NCI-H345 (cell line): Measurements from ENCODE around the gene HUS1.
A peak's percentile ranks its signal among the peaks of the same experiment; 100 is the strongest.
"Not testable (repeated sequence)": the region's sequence is repeated elsewhere in the genome, so short reads cannot be mapped to it uniquely, and the experiment has no call there.

Source experiments
- DNase-seq: peaks from one replicate; lab custom pipeline; 2025; lab: John Stamatoyannopoulos, UW

Gene HUS1

DNA sequence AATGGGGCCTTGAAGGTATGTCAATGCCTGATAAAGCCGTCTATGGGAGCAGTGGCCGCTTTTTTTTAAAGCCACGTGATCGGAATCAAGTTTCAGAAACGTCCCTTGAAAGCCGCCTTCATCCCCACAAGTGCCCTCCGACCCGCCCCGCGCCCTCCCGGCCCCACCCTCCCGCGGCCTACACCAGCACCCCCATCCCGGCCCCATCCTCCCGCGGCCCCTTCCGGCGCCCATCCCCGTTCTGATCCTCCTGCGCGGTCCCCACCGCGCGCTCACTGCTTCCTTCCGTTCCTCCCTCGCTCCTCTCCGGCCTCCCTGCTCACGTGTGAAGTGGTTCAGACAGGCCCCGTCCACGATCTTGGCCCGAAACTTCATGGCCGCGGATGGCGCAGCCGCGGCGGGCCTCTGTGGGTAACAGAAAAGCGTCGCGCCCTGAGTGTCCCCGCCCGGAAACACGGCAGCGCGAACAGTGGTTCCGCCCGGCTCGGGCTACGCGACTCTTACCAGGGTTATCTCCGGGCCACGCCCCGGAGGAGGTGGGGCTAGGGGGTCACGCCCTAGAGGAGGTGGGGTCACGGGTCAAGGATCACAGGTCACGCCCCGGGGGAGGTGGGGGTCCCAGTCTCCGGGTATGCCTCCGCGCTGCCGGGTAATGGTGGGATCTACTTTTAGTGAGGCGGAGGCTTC, at the start of gene HUS1:
Gene HUS1 (minus strand): TSS at position 471 of the 687 bp plus-strand sequence. CDS start 96 bp downstream, at position 375.
- DNase-seq: peak; percentile 94

DNA sequence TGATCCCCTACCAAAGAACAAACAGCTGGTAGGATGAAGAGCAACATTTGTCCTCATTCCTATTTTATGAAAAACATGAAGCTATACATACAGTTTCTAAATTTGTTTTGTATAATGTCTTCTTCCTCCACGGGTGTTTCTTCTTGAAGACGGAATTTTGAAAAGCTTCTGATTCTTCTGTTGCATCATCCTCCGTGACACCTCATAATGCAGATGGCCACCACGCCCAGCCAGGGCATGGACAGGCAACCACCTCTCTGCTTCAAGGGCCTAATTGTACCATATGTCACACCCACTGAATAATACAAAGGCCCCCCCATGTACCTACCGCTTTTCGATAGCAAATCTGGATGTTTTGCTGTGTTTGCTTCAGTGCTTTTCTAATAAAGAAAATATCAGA, 49.5 kb upstream of the HUS1 start, which contains the start of gene SUN3:
Gene SUN3 (minus strand): TSS at position 170 of the 400 bp plus-strand sequence. CDS start 169 bp downstream, at position 1.
- no peak for DNase-seq

DNA sequence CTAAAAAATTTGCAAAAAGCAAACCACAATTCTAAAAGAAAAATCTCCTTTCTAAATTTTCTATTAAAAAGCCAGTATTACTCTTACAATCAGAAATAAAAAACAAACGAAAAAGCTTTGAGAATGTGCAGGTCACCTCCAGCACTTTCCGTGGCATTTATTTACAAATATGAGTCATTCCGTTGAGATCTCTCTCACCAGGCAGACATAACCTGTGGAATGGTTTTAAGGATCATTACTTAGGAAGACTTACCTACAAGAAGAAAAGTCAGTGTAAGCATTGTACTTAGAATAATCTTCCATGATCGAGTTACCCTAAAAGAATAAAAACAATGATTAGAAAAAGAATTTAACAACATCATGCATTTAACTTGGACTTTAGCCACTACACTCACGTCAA, 46.2 kb upstream of the HUS1 start:
- no peak for DNase-seq

DNA sequence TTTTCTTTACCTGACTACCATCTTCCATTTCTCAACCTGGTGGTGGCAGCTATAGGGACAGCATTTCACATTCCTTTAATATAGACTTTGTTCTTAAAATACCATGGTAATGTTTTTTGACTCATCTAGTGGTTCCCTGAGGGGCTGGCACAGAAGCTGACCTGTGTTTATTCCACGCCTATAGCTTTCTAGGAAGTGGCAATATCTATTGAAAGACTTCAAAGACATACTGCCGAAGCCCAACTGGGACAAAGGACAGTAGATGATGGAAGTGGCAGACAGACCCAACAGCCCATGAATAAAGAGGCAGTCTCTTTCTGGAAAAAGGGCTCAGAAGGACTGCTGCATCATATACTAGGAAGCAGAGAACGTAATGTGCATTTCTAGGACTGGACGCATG, 38.3 kb upstream of the HUS1 start:
- DNase-seq: no peak

DNA sequence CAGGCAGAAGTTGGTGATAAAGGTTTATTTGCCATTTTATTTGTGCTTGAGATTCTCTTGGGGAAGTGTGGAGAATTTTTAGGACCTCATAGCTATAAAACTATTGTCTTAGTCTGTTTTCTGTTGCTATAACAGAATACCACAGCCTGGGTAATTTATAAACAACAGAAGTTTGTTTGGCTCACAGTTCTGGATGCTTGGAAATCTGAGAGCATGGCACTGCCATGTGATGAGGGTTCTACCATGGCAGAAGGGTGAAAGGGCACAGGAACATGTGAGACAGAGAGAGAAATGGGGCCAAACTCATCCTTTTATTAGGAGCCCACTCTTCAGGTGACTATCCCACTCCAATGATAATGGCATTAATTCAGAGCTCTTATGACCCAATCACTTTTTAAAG, 37.2 kb upstream of the HUS1 start:
- no peak for DNase-seq

DNA sequence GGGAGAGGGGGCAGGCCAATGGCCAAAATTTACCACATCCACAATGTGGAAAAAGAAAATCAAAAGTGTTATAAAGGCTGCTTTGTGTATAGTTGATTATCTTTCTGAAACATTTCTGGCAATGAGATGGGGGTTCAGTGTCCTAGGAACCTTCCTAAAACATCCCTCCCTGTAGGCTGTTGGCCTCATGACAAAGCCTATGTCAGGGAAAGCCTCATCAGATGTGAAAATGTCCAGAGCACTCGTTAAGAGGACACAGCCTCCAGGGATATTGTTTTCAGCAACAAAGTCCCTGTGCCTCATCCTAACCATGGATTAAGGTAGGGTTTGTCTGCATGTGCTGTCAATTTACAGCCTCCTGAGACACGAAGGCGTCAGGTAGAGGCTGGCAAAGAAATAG, 32.5 kb upstream of the HUS1 start:
- DNase-seq: no peak

DNA sequence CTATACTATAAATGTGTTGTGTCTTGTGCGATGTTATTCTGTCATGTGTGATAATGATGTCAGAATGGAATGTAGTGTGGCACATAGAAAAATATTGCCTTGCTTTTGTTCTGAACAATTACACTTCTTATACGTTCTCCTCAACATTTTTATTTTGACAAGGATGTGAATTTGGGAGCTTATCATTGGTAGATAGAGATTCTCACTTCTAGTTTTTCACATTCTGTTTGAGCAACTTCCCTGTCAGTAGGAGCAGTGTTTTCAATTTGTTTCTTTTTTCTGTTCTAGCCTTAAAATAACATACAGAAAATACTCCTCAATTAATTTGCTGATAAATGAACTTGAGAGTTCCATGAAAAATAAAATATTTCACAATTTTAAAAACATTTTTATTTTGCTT, 31.9 kb upstream of the HUS1 start:
- no peak for DNase-seq

DNA sequence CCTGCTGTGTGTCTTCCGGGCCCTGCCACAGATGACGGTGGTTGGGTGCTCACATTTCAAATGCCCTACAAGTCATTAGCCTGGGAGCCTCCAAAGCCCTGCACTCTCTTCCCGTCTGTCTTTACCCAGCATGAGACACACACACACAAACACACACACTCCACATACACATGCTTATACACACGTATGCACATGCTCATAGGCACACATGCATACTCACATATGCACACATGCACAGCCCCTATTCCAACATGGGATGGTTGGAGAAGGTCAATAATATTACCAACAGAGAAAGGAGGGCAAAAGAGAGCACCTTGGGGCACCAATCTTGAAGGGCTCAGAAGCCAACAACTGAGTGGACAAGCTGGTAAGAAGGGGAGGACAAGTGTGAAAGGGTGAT, 30.5 kb upstream of the HUS1 start:
- DNase-seq: no peak

DNA sequence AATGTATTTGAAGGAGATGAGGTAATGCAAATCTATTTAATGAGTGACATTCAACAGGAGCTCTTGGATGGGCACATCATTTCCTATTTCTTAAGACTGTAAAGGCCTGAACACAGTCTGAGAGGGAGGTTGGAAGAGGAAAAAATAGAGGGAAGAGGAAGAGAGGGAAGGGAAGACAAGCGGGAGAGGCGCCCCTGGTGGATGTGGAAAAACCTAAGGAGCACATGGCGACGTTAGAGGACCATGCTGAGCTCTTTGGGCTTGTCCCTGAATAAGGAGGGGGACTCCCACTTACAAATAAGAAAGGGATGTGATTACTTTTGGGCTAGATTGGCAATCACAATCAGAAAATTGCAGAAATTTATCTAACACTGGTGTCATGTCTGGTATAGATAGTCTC, 29.8 kb upstream of the HUS1 start:
- DNase-seq: no peak

DNA sequence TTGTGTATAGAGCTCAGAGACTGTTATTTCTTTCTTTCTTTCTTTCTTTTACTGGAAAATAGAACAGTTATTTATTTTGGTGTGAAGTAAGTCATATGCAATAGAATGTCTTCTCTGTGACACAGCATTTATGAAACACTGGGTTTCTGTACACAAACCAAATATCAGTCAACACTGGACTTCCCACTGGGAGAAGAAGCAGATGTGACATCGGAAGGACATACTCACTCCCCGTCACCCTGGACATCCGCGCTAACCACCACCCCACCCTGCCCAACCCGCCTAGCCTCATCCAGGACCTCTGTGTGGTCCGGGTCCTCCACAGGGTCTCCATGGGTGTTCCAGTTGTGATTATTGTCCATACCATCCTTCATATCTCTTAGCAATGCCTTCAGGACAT, 27.5 kb upstream of the HUS1 start:
- no peak for DNase-seq

DNA sequence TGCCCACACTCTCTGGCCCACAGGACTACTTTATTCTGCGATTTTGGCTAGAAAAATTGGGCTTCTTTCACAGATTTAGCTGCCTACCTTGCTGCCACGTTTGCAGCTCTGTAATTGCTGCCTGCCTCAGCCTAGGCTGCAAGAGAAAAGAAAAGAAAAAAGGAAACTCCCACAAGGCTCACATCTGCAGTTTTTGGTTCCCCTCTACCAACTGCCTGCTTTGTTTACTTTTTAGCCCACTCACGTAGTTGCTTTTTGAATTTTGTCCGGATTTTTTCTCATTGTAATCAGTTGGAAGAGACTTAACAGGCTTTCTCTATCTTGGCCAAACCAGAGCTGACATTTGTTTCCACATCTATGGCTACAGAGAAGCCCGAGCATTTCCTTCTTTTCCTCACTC, 25.2 kb upstream of the HUS1 start:
- DNase-seq: no peak

DNA sequence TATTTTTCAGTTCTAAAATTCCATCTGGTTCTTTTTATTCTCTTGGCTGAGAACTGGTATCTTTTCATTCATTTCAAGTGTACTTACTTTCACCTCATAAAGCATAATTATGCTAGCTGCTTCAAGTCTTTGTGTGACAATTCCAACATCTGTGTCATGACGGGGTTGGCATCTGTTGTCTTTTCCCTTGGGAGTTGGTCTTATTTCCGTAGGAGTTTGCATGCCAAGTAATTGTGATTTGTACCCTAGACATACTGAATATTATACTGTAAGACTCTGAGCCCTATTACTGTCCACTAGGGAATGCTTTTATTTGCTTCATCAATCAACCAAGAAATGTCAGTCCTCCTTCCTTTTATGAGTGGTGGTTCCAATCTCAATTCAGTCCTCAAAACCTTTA, 24.6 kb upstream of the HUS1 start:
- DNase-seq: no peak

DNA sequence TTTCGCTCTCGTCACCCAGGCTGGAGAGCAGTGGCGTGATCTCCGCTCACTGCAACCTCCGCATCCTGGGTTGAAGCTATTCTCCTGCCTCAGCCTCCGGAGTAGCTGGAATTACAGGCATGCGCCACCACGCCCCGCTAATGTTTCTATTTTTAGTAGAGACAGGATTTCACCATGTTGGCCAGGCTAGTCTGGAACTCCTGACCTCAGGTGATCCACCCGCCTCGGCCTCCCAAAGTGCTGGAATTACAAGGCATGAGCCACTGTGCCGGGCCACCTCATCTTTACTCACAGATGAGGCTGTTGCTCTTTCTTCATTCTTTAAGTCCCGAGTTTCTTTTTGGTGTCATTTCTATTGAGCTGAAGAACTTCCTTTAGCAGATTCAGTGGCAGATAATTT, 20.7 kb upstream of the HUS1 start:
- DNase-seq: not testable (repeated sequence)

DNA sequence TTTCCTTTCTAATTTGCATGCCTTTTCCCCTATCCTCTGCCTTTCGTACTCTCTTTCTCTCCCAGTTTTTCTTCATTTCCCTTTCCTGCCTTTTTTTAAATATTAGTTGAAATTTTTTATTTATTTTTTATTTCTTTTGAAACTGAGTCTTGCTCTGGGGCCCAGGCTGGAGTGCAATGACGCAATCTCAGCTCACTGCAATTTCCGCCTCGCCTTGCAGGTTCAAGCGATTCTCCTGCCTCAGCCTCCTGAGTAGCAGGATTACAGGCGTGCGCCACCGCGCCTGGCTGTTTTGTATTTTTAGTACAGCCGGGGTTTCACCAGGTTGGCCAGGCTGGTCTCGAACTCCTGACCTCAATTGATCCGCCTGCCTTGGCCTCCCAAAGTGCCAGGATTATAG, 20.0 kb upstream of the HUS1 start:
- no peak for DNase-seq

DNA sequence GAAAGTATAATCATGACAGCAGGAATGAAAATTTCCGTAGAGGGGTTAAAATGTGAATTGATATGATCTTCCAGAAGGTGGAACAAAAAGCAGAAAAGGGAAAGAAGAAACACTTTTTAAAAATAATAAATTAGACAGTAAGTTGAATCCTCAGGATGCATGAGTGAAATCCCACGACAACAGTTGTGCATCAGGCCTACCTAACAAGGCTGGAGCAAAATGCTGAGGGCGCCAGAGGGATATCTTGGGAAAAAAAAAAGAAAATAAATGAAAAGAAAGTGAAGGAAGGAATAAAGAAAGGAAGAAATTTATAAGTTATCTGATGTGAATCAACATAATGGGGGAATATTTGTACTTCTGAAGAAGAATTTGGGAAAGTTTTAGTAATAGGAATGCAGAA, 13.0 kb upstream of the HUS1 start:
- DNase-seq: no peak

DNA sequence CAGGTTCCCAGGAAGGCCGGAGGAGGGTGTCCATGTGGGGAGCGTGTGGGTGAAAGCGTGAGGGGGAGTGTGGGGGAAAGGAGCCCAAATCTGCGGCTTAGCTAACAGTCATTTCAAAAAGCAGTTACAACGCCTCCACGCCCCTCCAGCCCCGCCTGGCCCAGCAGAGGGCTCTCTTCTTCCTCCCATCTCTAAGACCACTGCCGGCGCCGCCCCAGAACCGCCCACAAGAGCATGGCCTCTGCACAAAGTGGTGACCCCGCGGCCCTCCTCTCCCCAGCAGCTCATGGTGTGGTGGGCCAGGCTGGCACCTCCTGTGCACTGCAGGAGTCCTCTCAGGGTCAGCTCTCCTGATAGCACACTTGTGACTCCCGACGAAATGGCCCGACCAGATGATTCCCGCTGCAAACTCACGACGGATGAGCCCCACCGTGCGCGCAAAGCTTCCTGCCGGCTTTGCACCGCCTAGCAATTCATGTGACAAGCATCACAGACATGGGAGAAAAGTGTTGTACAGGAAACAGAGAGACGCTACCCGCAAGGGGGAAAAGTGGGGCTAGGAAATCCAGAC, 12.4 kb upstream of the HUS1 start:
- peak; percentile 51 for DNase-seq

DNA sequence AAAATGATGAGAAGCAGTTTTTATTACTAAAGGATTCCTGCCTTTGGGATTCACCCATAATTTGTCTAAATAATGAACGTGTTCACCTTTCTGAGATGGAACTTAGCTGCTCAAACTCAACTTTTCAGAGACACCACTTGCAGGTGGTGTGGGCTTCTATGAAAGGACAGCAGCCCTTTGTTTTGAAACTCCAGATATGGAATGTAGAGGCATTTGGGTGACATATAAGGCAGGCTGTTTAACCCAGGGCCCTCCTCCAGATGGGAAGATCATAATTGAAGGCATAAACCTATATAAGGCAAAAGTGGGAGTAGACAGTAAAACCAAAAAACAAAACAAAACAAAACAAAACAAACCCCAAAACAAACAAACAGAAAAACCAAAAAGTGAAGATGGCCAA, 11.9 kb upstream of the HUS1 start:
- DNase-seq: no peak

DNA sequence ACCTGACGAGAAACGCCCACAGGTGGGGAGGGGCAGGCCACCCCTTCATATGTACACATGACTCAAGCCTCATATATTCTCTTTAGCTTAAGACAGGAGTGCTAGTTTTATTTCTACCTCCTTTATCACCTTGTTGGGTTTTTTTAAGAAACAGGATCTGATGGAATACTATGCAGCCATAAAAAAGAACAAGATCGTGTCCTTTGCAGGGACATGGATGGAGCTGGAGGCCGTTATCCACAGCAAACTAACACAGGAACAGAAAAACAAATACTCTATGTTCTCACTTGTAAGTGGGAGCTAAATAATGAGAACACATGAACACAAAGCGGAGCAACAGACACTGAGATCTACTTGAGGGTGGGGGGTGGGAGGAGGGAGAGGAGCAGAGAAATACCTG, 11.2 kb upstream of the HUS1 start:
- DNase-seq: no peak

DNA sequence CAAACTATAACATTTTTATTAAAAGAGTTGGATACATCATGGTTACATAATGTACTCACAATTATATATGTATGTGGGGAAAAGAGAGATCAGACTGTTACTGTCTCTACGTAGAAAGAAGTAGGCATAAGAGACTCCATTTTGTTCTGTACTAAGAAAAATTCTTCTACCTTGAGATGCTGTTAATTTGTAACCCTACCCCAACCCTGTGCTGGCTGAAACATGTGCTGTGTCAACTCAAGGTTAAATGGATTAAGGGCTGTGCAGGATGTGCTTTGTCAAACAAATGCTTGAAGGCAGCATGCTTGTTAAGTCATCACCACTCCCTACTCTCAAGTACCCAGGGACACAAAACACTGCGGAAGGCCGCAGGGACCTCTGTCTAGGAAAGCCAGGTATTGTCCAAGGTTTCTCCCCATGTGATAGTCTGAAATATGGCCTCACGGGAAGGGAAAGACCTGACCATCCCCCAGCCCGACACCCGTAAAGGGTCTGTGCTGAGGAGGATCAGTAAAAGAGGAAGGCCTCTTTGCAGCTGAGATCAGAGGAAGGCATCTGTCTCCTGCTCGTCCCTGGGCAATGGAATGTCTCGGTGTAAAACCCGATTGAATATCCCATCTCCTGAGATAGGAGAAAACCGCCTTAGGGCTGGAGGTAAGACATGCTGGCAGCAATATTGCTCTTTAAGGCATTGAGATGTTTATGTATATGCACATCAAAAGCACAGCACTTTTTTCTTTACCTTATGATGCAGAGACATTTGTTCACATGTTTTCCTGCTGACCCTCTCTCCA, 10.4 kb upstream of the HUS1 start:
- peak; percentile 9 for DNase-seq

DNA sequence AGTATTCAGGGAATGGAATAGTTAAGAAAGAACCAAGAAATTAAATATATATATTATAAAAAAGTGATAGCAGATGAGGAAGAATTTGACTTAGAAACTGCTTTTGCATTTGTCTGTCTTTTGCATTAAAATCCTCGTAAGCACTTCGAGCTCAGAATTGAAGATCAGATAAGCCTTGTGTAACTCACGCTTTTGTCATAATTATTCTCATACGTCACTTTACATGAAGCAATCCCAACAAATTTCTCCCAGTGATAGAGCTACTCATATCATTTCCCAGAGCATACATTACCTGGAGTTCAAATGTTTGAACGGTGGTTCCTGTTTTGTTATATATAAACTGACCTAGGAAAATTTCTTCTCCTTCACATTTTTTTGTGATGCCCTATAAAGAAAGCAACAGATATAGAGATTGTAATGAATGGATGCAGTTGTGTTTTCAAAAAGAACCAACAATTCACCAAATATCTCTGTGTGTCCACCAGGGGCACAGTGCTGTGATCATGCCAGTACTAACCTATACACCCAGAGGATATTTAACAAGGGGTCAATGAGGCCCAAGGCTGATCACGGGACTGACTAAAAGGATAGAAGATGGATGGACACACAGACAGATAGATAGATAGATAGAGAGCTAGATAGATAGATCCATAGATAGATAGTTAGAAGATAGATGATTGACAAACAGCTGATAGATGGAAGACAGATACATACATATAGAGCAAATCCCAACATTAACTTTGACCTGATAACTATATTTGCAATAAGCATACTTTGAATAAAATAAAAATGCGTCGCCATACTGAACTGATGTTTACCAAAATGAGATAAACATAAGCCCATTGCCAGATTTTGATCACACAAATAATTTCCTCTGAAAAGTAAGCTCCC, 9.3 kb upstream of the HUS1 start:
- DNase-seq: no peak

DNA sequence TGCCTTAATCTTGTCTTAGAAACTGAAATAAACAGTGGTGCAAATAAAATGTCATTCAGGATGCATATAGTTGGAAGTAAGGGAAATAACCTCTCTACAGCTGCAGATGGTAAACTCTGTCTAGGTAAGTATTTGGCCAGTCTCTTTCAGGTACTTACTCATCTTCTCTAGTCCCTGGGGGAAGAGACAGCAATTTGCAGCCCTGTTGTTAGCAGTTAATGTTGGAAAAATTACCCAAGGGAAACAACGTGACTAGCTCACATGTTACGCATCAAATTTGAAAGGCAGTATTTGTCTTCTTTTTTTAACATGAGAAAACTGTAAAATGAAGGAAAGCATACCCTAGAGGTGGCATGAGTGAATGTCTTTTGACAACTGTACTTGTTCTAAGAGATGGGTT, 3.2 kb upstream of the HUS1 start:
- no peak for DNase-seq

DNA sequence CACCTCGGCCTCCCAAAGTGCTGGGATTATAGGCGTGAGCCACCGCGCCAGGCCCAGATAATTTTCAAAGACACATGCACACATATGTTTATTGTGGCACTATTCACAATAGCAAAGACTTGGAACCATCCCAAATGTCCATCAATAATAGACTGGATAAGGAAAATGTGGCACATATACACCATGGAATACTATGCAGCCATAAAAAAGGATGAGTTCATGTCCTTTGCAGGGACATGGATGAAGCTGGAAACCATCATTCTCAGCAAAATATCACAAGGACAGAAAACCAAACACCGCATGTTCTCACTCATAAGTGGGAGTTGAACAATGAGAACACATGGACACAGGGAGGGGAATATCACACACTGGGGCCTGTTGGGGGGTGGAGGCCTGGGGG, 1.2 kb upstream of the HUS1 start:
- DNase-seq: not testable (repeated sequence)
